ENCODE results near the gene LYZL4. TPM values are rescaled to one million over a fixed set of nuclear protein-coding genes. Genes with fewer than 3 reads are reported as not detected.

LYZL4 gene, protein sequence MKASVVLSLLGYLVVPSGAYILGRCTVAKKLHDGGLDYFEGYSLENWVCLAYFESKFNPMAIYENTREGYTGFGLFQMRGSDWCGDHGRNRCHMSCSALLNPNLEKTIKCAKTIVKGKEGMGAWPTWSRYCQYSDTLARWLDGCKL
- not detected for total RNA-seq

DNA sequence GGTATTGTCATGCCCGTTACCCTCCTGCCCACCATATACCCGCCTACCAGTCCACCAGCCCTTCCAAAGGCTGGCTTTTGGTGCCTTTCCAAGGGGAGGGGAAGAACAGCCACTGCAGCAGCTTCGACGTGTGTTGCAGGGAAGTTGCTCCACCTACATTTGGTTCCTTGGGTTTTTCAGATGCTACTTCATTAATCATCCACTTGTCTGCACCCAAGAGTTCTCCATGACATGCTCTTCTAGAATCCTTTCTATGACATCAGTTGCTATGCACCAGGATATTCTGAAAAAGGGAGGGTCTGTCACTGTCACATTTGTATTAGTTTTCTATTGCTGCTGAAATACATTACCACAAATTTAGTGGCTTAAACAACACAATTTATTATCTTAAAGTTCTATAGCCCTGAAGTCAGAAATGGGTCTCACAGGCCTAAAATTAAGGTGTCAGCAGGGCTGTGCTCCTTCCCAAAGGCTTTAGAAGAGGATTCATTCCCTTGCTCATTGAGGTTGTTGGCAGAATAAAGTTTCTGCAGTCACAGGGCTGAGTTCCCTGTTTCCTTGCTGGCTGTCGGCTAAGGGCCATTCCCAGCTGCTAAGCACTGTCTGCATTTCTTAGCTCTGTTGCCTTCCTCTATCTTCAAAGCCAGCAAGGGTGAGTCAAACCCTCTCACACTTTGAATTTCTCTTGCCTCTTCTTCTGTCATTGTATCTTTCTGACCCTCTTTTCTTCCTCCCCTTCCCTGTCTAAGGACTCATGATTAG is at the start of gene LYZL4:
Gene LYZL4 (minus strand): TSS at position 241 of the 762 bp plus-strand sequence. CDS start 3,359 bp downstream, outside the sequence.
- Histone ChIP-seq H3K36me3 (no peaks in the 10 kb centered on the region), H3K4me3 (no peak within 1 kb of the TSS), H3K4me1 (no peaks in the 10 kb centered on the region), H3K9me3 (no peaks in the 10 kb centered on the region), H3K27me3 (no peaks in the 10 kb centered on the region), H3K27ac (no peak within 1 kb of the TSS)
- intact Hi-C loops (cut with DNase I; ENCODE audit: low total_unique reads), result no loop called here
- TF ChIP-seq, protein P1, sequence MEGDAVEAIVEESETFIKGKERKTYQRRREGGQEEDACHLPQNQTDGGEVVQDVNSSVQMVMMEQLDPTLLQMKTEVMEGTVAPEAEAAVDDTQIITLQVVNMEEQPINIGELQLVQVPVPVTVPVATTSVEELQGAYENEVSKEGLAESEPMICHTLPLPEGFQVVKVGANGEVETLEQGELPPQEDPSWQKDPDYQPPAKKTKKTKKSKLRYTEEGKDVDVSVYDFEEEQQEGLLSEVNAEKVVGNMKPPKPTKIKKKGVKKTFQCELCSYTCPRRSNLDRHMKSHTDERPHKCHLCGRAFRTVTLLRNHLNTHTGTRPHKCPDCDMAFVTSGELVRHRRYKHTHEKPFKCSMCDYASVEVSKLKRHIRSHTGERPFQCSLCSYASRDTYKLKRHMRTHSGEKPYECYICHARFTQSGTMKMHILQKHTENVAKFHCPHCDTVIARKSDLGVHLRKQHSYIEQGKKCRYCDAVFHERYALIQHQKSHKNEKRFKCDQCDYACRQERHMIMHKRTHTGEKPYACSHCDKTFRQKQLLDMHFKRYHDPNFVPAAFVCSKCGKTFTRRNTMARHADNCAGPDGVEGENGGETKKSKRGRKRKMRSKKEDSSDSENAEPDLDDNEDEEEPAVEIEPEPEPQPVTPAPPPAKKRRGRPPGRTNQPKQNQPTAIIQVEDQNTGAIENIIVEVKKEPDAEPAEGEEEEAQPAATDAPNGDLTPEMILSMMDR (IDR thresholded peaks at IDR 0.05), result no peak
- TF ChIP-seq POLR2AphosphoS5 (IDR thresholded peaks at IDR 0.05) (no peak), POLR2A (IDR thresholded peaks at IDR 0.05) (no peak)
- no peak for DNase-seq (ENCODE audit: low spot score in 2 of 2)

DNA sequence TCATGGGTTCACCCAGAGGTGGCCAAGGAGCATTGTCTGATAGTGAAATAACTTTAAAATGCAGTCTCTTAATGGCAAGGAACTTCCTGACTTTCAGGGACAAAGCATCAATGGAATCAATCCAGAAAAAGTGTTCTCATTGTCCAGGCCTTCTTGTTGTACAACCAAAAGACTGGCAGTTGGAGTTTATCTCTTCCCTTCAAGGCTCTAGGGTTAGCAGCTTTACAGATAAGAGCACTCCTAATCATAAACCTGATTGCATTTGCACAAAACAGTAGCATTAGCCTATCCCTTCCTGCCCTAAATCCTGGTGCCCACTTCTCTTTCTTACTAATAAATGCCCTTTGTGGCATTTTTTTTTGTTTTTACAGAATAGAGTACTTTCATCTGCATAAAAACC is 48.7 kb upstream of the LYZL4 start:
- Histone ChIP-seq H3K4me1 (no peaks in the 10 kb centered on the region), H3K9me3 (no peaks in the 10 kb centered on the region), H3K27me3 (no peaks in the 10 kb centered on the region), H3K27ac (no peak overlapping the region), H3K36me3 (no peaks in the 10 kb centered on the region), H3K4me3 (no peak overlapping the region)
- no peak for DNase-seq (ENCODE audit: low spot score in 2 of 2)
- TF ChIP-seq POLR2A (IDR thresholded peaks at IDR 0.05) (no peak), POLR2AphosphoS5 (IDR thresholded peaks at IDR 0.05) (no peak)
- TF ChIP-seq, protein P1 (IDR thresholded peaks at IDR 0.05), result no peak
- intact Hi-C loops (cut with DNase I; ENCODE audit: low total_unique reads), result no loop called here

DNA sequence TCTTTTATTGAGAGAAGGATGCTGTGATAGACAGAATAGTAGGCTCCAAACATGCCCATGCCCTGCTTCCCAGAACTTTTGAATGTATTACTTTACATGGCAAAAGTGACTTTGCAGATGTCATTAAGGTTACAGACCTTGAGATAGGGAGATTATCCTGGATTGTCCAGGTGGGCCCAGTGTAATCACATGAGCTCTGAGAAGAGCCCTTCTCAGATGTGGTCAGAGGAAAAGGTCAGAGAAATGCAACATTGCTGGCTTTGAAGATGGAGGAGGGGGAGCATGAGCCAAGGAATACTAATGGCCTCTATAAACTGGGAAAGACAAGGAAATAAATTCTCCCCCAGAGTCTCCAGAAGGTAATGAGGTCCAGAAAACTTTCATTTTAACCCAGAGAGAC is 45.8 kb upstream of the LYZL4 start:
- Histone ChIP-seq H3K9me3 (no peaks in the 10 kb centered on the region), H3K27me3 (no peaks in the 10 kb centered on the region), H3K36me3 (no peaks in the 10 kb centered on the region), H3K4me1 (no peaks in the 10 kb centered on the region), H3K4me3 (no peak overlapping the region), H3K27ac (no peak overlapping the region)
- intact Hi-C loops (cut with DNase I; ENCODE audit: low total_unique reads), result no loop called here
- no peak for DNase-seq (ENCODE audit: low spot score in 2 of 2)
- TF ChIP-seq, protein P1 (IDR thresholded peaks at IDR 0.05), result no peak
- TF ChIP-seq POLR2AphosphoS5 (IDR thresholded peaks at IDR 0.05) (no peak), POLR2A (IDR thresholded peaks at IDR 0.05) (no peak)

DNA sequence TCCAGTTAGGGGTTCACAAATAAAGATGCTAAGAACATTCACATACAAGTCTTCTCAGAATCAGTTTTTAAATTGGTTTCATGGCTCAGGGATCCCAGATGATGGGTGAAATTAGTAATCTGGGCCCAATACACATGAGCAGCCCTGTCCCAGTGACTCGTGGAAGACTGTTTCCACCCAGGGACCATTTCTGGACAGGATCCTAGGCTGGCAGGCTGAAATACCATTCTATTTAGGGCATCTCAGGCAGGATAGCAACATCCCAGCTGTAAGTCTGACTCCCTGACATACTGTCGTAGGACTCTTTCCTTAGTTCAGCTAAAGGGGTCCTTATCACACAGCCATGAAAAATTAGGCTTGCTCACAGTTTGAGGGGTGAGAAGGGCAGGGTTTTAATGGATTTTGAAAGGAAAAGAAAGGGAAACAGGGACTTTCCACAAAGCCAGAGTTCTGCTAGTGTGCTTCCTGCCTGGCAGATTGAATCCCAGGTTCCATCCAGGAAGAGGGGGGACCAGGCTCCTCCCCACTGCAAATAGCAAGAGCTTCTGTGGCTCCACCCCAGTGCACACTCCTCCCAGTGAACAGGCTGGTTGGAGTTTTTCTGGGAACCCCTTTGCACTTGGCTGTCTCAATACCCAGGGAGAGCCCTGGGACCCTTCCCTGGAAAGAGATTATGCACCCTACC is 41.3 kb upstream of the LYZL4 start:
- H3K27me3 ChIP-seq, result no peaks in the 10 kb centered on the region
- H3K27ac ChIP-seq, result peak overlapping the region; percentile 43 to 68
- intact Hi-C loops (cut with DNase I; ENCODE audit: low total_unique reads), result no loop called here
- H3K9me3 ChIP-seq, result no peaks in the 10 kb centered on the region
- no peaks in the 10 kb centered on the region for H3K4me1 ChIP-seq
- no peak for TF ChIP-seq POLR2A (IDR thresholded peaks at IDR 0.05)
- TF ChIP-seq, protein P1 (IDR thresholded peaks at IDR 0.05), result no peak
- TF ChIP-seq POLR2AphosphoS5 (IDR thresholded peaks at IDR 0.05), result no peak
- no peak overlapping the region for H3K4me3 ChIP-seq
- no peak for DNase-seq (ENCODE audit: low spot score in 2 of 2)
- no peaks in the 10 kb centered on the region for H3K36me3 ChIP-seq

DNA sequence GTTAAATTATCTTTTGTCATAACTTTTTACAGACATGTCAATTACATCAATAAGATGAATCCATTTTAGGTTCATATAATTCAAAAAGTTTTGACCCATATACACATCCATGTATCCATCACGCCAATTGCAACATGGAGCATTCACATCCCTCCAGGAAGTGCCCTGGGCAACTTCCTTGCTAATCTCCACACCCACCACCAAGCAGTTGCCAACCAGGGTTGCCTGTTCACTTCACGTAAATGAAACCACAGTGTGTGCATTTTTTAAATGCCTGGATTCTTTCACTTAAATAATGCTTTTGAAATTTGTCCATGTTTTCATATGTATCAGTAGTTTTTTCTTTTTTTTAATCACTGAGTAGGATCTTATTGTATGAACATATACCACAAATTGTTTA is 40.7 kb upstream of the LYZL4 start:
- no peaks in the 10 kb centered on the region for H3K4me1 ChIP-seq
- H3K9me3 ChIP-seq, result no peaks in the 10 kb centered on the region
- TF ChIP-seq POLR2AphosphoS5 (IDR thresholded peaks at IDR 0.05) (no peak), POLR2A (IDR thresholded peaks at IDR 0.05) (no peak)
- TF ChIP-seq, protein P1 (IDR thresholded peaks at IDR 0.05), result no peak
- H3K36me3 ChIP-seq, result no peaks in the 10 kb centered on the region
- H3K27me3 ChIP-seq, result no peaks in the 10 kb centered on the region
- no peak overlapping the region for H3K4me3 ChIP-seq
- no peak for DNase-seq (ENCODE audit: low spot score in 2 of 2)
- intact Hi-C loops (cut with DNase I; ENCODE audit: low total_unique reads), result no loop called here
- H3K27ac ChIP-seq, result no peak overlapping the region

Measured in breast epithelium (tissue), 4 donors.